ENCODE data around the gene ARFGEF3. TPM values are rescaled to one million over a fixed set of nuclear protein-coding genes. Genes with fewer than 3 reads are reported as not detected.

Gene ARFGEF3
- total RNA-seq, 3 donors from 2014 or later = 1.9 to 28.1 (median 22.0) TPM

- H3K36me3 ChIP-seq = no peaks in the 10 kb centered on the region
- intact Hi-C loops (cut with DNase I; ENCODE audit: low total_unique reads) = no loop called here
- no peak for TF ChIP-seq POLR2AphosphoS5 (IDR thresholded peaks at IDR 0.05)
- no peak for TF ChIP-seq CTCF (IDR thresholded peaks at IDR 0.05)
- no peak for TF ChIP-seq POLR2A (IDR thresholded peaks at IDR 0.05)
- no peaks in the 10 kb centered on the region for H3K9me3 ChIP-seq
- DNase-seq (ENCODE audit: low spot score in 2 of 2) = no peak
- H3K27me3 ChIP-seq = no peaks in the 10 kb centered on the region
- H3K27ac ChIP-seq = no peak overlapping the region
- H3K4me1 ChIP-seq = no peaks in the 10 kb centered on the region
- no peak overlapping the region for H3K4me3 ChIP-seq
Measured at GRCh38 chr6:138157986-138158638, 3.6 kb upstream of the ARFGEF3 start.

- DNase-seq (ENCODE audit: low spot score in 2 of 2) = no peak
- H3K27me3 ChIP-seq = no peaks in the 10 kb centered on the region
- no peaks in the 10 kb centered on the region for H3K4me1 ChIP-seq
- H3K27ac ChIP-seq = no peak overlapping the region
- H3K36me3 ChIP-seq = no peaks in the 10 kb centered on the region
- TF ChIP-seq POLR2A (IDR thresholded peaks at IDR 0.05) (no peak), POLR2AphosphoS5 (IDR thresholded peaks at IDR 0.05) (no peak), CTCF (IDR thresholded peaks at IDR 0.05) (no peak)
- H3K4me3 ChIP-seq = no peak overlapping the region
- intact Hi-C loops (cut with DNase I; ENCODE audit: low total_unique reads) = no loop called here
- no peaks in the 10 kb centered on the region for H3K9me3 ChIP-seq
Measured at GRCh38 chr6:138159246-138159645, 2.5 kb upstream of the ARFGEF3 start.

- intact Hi-C loops (cut with DNase I; ENCODE audit: low total_unique reads) = no loop called here
- no peak for TF ChIP-seq CTCF (IDR thresholded peaks at IDR 0.05)
- no peak for TF ChIP-seq POLR2AphosphoS5 (IDR thresholded peaks at IDR 0.05)
- TF ChIP-seq POLR2A (IDR thresholded peaks at IDR 0.05) = no peak
Measured at GRCh38 chr6:138160329-138161087, 1.2 kb upstream of the ARFGEF3 start.

GRCh38 chr6:138161088-138161337, 726 bp upstream of the ARFGEF3 start:
- no peaks in the 10 kb centered on the region for H3K27me3 ChIP-seq
- no peaks in the 10 kb centered on the region for H3K9me3 ChIP-seq
- peak overlapping the region; percentile 84 to 88 for H3K27ac ChIP-seq
- DNase-seq (ENCODE audit: low spot score in 2 of 2) = no peak
- peak overlapping the region; percentile 51 to 82 (median 65) for H3K4me3 ChIP-seq
- no peaks in the 10 kb centered on the region for H3K4me1 ChIP-seq
- TF ChIP-seq POLR2A (IDR thresholded peaks at IDR 0.05) (no peak), CTCF (IDR thresholded peaks at IDR 0.05) (no peak), POLR2AphosphoS5 (IDR thresholded peaks at IDR 0.05) (no peak)
- intact Hi-C loops (cut with DNase I; ENCODE audit: low total_unique reads) = no loop called here
- no peaks in the 10 kb centered on the region for H3K36me3 ChIP-seq

More at GRCh38 chr6:138160329-138161087, 1.2 kb upstream of the ARFGEF3 start:
- H3K27me3 ChIP-seq = no peaks in the 10 kb centered on the region
- H3K4me3 ChIP-seq = peak overlapping the region in 2 of 3 donors; percentile 65 to 82
- no peak overlapping the region for H3K27ac ChIP-seq
- no peaks in the 10 kb centered on the region for H3K9me3 ChIP-seq
- no peaks in the 10 kb centered on the region for H3K4me1 ChIP-seq
- H3K36me3 ChIP-seq = no peaks in the 10 kb centered on the region
- no peak for DNase-seq (ENCODE audit: low spot score in 2 of 2)

Data from breast epithelium (tissue), 4 donors.